Suprapubic skin (tissue), 3 donors: ENCODE measurements around the gene ERBB4.

ENCODE experiments used
- CTCF ChIP-seq, 2 donors: fragments of 200-600 bp in 1 of 2; fragments of 450-650 bp in 1 of 2; sonication (generic) in 1 of 2; IDR thresholded peaks; one replicate each; pipeline ENCODE4 v1.5.1; 2016 to 2019; ENCODE audit warnings: antibody characterized with exemption in 2 of 2, mild to moderate bottlenecking in 1 of 2, moderate library complexity in 1 of 2
- POLR2A ChIP-seq, 2 donors: fragments of 450-650 bp; IDR thresholded peaks; one replicate each; pipeline ENCODE4 v1.6.1; 2017; ENCODE audit warnings: antibody characterized with exemption in 2 of 2, mild to moderate bottlenecking in 2 of 2, moderate library complexity in 2 of 2

- TF ChIP-seq CTCF (IDR thresholded peaks at IDR 0.05) (no peak), POLR2A (IDR thresholded peaks at IDR 0.05) (no peak)
Observed at GRCh38 chr2:211755187-211755586, 783.4 kb downstream of the ERBB4 start.
